NCI-H1436 treated with DMSO at 0.1 percent for 48 hours (cell line): ENCODE measurements around the gene MLYCD.

Experiments used
- DNase-seq: peaks from one replicate; lab custom pipeline; 2025; lab: John Stamatoyannopoulos, UW

The MLYCD gene

DNA sequence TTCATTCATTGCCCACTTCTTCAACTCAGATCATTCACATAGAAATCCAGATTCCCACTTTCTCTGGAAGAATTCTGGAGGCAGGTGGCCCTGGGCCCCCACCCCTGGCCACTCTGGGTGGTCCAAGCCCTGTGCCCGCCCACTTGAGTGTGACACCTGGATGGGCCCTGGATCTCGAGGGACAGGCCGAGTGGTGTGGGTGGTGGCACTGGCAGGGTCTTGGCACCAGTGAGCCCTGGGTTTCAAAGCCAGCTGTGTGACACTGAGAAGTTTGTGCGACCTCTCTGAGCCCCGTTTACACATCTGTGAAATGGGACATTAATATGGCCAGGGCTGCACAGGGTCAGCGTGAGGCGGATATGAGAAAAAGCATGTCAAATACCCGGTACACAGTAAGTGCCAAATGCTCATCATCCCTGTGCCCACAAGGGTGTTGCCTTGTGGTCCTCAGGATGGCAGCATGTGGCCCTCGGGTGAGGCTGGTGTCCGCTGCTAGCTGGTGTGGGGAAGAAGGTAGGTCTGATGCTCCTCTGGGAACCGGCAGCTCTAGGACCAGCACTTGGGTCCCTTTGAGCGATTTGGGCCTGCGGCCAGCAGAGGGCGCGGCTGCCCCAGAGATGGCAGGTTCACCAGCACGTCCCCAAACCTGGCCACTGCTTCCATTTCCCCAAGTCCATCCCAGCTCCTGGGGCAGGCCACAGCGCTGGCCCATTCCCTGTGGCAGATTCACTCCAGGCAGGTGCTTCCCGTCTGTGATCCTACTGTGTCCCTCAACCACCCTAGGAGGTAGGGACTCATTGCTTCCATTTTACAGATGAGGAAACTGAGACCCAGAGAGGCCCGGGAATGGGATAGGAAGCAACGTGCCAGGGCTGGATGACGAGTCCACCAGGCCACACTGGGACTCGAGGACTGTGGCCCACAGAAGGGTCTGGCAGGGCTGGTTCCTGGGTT lies 57.7 kb downstream of the MLYCD start:
- no peak for DNase-seq

GRCh38 chr16:83957296-83957855 lies 58.5 kb downstream of the MLYCD start:
- DNase-seq, result no peak

DNA sequence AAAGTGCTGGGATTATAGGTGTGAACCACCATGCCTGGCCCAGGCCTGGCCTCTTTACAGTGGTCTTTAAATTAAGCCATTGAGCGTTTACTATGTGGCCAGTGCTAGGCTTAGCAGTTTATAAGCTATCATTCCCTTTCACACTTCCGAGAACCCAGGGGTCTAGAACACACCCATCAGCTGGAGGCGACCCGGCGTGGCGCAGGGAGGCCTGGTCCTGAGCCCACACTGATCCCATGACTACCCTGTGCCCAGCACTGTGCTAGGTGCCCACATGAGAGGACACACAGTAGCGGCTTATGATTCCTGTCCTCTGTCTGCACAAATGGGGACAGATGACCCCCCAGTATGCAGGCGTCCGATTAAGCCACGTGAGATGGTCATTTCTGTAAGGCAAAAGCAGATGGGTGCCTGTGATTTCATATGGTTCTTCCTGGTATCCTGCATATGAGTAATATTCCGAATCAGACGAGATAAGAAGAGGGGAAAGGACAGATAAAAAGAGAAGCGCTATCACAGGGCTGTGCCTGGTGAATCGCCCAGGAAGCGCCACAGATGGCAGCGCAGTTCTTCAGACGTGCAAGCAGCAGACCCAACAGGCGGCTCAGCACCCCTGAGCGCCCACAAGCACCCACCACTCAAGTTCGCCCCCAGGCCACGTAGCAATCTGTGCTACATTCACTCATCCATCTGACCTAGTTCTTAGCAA lies 59.4 kb downstream of the MLYCD start:
- DNase-seq, result no peak

DNA sequence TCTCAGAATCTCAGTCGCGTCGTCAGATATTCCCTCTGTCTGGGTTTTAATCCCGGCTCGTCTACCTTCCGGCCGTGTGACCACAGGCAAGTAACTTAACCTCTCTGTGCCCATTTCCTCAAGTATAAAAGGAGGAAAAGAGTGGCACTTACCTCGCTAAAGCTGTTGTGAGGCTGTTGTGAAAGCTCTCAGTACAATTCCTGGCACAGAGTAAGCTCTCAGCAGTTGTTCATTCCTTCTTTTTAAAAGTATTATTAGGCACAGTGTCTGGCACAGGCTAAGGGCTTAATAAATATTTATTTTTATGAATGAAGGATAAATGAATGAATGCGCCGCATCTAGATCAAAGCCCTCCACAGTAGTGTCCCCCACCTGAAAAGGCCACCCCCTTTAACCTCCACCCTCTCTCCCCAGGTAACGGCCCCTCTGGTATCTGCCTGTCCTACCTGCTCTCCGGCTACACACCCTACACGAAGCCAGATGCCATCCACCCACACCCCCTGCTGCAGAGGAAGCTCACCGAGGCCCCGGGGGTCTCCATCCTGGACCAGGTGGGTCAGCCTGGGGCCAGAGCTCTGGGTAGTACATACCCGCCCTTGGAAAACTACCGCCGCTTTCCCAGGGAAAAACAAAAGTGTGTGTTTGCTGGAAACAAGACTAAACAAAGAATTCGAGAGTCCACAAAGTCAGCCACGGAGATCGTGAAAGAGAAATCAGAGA lies 60.1 kb downstream of the MLYCD start:
- DNase-seq, result no peak

DNA sequence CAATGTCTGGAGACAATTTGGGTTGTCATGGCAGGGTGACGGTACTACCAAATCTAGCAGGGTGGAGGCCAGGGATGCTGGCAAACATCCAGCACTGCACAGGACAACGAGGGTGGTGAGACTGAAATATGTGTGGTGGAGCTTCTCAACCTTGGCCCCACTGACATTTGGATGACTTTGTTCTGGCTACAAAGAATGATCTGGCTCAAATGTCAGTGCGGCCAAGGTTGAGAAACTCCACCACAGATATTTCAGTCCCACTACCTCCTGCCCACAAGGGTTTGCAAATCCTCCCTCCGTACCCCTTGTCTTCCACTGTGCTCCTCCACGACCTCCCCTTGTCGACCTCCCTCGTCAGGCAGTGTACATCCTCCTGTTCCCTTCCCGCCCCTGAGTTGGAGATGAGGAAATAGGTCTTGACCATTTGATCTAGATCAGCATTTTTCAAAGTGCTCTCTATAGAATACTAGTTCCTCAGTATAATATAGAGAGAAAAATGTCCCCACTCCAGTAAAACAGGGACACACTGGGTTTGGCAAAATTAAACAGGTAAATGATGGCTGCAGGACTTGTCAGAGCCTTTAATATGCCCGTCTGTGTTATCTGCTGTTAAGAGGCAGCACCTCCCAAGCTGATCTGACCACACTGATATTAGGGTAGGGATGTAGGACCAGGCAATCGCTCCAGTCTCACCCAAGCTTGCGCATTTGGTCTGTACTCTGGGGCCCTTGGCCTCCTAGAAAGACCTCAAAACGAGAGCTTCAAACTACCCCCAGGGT lies 60.9 kb downstream of the MLYCD start:
- DNase-seq, result no peak

- DNase-seq, result no peak
Measured at GRCh38 chr16:83960521-83961249, 61.8 kb downstream of the MLYCD start.

DNA sequence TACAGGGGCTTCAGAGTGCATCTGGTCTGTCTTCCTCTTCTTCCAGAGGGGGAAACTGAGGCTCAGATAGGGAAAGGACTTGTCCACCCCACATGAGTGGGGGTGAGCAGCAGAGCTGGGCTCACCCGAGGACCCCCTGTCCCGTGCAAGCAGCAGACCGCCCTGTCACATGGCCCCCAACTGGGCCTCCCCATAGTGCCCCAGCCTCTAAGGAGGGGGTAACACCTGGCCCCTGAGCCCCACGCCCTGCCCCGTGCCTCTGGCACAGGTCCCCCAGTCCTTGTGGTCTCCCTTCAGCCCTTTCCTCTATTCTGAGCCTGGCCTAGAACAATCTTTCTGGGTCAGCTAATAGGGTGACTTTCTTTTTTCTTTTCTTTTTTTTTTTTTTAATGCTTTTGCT lies 62.7 kb downstream of the MLYCD start:
- no peak for DNase-seq

DNA sequence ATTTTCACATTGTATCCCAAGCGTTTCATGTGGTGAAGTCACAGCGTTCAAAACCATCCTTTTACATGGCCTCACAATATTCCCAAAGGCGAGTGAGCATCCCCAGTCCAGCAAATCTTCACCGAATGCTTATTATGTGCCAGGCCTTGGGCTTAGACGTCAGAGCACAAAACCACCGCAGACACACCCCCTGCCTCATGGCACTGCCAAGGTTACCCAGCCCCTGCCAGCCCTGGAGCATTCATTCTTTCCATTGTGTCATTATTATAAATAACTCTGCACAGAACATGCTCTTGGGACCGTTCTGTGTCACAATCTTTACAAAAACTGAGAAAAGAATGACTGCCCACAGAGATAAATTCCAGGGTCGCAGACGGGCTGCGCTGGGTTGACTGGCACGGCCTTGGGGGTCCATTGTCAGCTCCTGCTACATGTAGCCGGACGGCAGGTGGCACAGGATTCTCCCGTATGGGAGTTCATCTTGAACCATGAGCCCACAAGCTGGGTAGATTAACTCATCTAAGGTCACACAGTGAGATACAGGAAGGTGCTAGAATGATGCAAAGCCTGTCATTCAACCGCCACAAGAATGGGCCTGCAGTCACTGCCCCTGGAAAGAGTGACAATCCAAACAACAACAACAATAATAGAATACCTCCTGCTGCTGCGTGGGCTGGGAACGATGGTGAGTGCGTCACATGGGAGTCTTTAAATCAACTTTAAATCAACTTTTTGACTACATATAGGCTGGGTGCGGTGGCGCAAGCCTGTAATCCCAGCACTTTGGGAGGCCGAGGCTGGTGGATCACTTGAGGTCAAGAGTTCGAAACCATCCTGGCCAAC lies 64.6 kb downstream of the MLYCD start:
- no peak for DNase-seq

DNA sequence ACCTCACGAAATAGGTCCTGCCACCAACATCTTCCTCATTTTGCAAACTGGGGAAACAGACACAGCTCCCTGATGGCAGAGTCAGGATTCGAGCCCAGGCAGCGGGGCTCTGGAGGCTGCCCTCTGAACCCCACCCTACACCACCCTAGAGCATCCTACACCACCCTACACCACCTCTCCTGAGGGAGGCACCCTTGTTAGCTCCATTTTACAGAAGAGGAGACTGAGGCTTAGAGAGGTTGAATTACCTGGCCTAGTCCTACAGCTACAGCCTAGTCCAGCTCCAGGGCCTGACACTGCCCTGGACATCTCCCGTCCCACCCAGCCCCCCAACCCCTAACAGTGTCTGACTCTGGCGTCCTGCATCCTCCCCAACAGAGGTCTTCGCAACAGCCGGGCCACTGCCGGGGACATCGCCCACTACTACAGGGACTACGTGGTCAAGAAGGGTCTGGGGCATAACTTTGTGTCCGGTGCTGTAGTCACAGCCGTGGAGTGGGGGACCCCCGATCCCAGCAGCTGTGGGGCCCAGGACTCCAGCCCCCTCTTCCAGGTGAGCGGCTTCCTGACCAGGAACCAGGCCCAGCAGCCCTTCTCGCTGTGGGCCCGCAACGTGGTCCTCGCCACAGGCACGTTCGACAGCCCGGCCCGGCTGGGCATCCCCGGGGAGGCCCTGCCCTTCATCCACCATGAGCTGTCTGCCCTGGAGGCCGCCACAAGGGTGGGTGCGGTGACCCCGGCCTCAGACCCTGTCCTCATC lies 65.9 kb downstream of the MLYCD start:
- DNase-seq, result no peak

DNA sequence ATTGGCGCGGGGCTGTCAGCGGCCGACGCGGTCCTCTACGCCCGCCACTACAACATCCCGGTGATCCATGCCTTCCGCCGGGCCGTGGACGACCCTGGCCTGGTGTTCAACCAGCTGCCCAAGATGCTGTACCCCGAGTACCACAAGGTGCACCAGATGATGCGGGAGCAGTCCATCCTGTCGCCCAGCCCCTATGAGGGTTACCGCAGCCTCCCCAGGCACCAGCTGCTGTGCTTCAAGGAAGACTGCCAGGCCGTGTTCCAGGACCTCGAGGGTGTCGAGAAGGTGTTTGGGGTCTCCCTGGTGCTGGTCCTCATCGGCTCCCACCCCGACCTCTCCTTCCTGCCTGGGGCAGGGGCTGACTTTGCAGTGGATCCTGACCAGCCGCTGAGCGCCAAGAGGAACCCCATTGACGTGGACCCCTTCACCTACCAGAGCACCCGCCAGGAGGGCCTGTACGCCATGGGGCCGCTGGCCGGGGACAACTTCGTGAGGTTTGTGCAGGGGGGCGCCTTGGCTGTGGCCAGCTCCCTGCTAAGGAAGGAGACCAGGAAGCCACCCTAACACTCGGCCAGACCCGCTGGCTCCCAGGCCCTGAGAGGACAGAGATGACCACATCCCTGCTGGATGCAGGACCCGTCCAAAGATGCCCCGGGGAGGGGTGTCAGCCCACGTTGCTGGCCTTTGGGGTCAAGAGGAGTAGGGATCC lies 66.7 kb downstream of the MLYCD start:
- no peak for DNase-seq

DNA sequence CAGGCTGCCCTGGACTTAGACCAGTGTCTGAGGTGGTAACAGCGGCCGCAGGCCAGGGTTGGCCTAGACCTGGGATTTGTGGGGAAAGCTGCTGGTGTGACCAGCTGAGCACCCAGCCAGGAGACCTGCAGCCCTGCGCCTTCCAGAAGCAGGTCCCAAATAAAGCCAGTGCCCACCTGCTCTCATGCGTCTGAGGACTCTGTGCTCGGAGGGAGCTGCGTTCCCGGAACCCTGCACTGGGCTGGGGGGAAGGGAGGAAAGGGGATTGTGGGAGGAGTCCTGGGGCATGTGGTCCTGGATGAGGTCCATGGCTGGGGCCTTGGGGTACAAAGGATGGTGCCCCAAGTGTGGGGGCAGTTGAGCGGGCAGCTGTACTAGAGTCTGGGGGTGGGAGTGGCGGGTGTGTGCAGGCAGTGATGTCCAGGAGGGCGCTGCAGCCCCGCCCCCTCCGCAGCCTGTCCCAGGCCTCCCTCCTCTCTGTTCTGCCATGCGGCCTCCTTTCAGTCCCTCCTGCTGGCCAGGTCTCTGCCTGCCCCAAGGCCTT lies 67.3 kb downstream of the MLYCD start:
- no peak for DNase-seq

GRCh38 chr16:83967091-83967490 lies 68.2 kb downstream of the MLYCD start:
- no peak for DNase-seq

GRCh38 chr16:83967838-83968305 lies 69.0 kb downstream of the MLYCD start, which contains the start of gene NECAB2:
NECAB2 (plus strand) TSS chr16:83968244; CDS start chr16:83968649, 405 bp downstream.
- no peak for DNase-seq

DNA sequence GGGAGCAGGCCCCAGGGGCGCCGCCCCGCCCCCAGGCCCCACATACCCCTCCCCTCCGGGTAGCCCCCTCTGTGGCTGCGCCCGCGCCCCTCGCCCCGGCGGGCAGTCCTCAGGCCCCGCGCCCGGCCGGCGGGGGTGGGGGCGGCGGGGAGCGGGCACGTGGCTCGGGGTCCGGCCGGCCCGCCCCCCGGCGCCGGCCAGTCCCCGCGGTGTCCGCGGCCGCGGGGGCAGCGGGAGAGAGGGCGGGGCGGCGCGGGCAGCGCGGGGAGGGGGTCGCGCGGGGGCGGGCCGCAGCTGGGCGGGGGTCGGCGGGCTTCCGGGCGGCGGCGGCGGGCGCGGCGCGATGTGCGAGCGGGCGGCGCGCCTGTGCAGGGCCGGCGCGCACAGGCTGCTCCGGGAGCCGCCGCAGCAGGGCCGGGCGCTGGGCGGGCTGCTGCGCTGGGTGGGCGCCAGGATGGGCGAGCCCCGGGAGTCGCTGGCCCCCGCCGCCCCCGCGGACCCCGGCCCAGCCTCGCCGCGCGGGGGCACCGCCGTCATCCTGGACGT lies 69.5 kb downstream of the MLYCD start:
- DNase-seq, result no peak

- DNase-seq, result no peak
Measured at GRCh38 chr16:83968891-83969649, 70.2 kb downstream of the MLYCD start.

DNA sequence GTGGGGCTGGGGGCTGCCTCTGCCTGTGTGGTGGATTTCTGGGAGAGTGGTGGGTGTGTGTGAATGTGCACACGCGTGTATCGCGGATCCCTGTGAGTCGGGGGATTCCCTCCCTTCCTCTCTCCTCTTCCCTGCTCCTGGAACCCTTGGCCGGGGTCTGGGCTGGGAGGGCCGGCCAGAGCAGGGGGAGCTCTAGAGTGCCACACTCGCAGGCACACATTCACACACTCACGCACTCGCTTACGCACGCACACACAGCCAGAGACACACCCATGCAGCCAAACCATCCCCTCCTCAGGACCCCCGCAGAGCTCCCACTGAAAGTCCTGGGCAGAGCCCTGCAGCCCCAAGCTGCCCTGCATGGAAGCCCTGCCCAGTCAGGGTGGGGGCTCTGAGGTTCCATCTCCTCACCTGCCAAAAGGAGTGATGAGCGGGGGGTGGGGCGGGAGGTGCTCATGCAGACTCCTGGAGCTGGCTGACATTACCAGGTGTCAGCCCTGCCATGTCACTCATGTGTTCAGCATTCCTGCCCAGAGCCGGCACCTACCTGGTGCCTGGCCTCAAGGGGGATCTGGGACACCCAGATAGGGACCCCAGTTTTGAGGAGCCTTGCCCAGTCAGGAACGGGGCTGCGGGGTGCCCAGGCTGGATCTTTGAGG lies 71.0 kb downstream of the MLYCD start:
- DNase-seq, result no peak
